Hepatocyte (in vitro differentiated cells): Measurements from ENCODE around the gene ADGRG6. TPM values are rescaled to one million over a fixed set of nuclear protein-coding genes. Genes with fewer than 3 reads are reported as not detected.

Experiments used
- DNase-seq: peaks from one replicate; pipeline ENCODE4 v3.0.0-alpha.2; 2016; ENCODE audit warnings: low spot score
- H2AFZ ChIP-seq: fragments of 200-600 bp; sonication (generic); 2 replicates; pipeline ENCODE4 v1.6.0; 2016; ENCODE audit warnings: antibody characterized with exemption, mild to moderate bottlenecking
- H3K27ac ChIP-seq: fragments of 200-600 bp; sonication (generic); 2 replicates; pipeline ENCODE4 v1.5.1; 2016; ENCODE audit warnings: mild to moderate bottlenecking
- H3K27me3 ChIP-seq: fragments of 200-600 bp; sonication (generic); 2 replicates; pipeline ENCODE4 v1.6.1; 2016
- H3K36me3 ChIP-seq: fragments of 200-600 bp; sonication (generic); replicated peaks from 2 replicates; pipeline ENCODE4 v1.5.1; 2016; ENCODE audit warnings: low read depth; ENCODE audit not compliant: insufficient read depth
- H3K4me1 ChIP-seq: fragments of 200-600 bp; sonication (generic); 2 replicates; pipeline ENCODE4 v1.5.1; 2016; ENCODE audit warnings: mild to moderate bottlenecking, moderate library complexity; ENCODE audit not compliant: insufficient read depth
- H3K4me2 ChIP-seq: fragments of 200-600 bp; sonication (generic); 2 replicates; pipeline ENCODE4 v1.6.0; 2016
- H3K4me3 ChIP-seq: fragments of 200-600 bp; sonication (generic); 2 replicates; pipeline ENCODE4 v1.5.1; 2016; ENCODE audit warnings: mild to moderate bottlenecking
- H3K79me2 ChIP-seq: fragments of 200-600 bp; sonication (generic); 2 replicates; pipeline ENCODE4 v1.6.0; 2017; ENCODE audit warnings: mild to moderate bottlenecking
- H3K9me2 ChIP-seq: fragments of 200-600 bp; sonication (generic); replicated peaks from 2 replicates; pipeline ENCODE4 v1.6.0; 2017; ENCODE audit warnings: mild to moderate bottlenecking; ENCODE audit not compliant: insufficient read depth
- H3K9me3 ChIP-seq: fragments of 200-600 bp; sonication (generic); 2 replicates; pipeline ENCODE4 v1.5.1; 2016; ENCODE audit warnings: low read depth, mild to moderate bottlenecking
- H4K20me1 ChIP-seq: fragments of 200-600 bp; sonication (generic); 2 replicates; pipeline ENCODE4 v1.6.0; 2016; ENCODE audit warnings: mild to moderate bottlenecking; ENCODE audit not compliant: insufficient read depth, poor library complexity, severe bottlenecking
- CTCF ChIP-seq: fragments of 200-600 bp; sonication (generic); IDR thresholded peaks from 2 replicates; pipeline ENCODE4 v1.5.1; 2016; ENCODE audit warnings: antibody characterized with exemption, mild to moderate bottlenecking; ENCODE audit not compliant: poor library complexity
- EZH2 ChIP-seq: fragments of 200-600 bp; sonication (generic); IDR thresholded peaks from 2 replicates; pipeline ENCODE4 v1.6.1; 2016; ENCODE audit warnings: antibody characterized with exemption, mild to moderate bottlenecking, borderline replicate concordance
- EZH2phosphoT487 ChIP-seq: fragments of 200-600 bp; sonication (generic); IDR thresholded peaks from one replicate; pipeline ENCODE4 v1.6.1; 2018; ENCODE audit warnings: antibody characterized with exemption, mild to moderate bottlenecking, low read depth, moderate library complexity; ENCODE audit not compliant: unreplicated experiment, severe bottlenecking
- WGBS: methylation state at CpG from one replicate; pipeline ENCODE4 v1.1.6; 2016; ENCODE audit warnings: low lambda C conversion rate; ENCODE audit errors: missing lambda C conversion rate; 5-methylcytosine and 5-hydroxymethylcytosine counted together
- polyA plus RNA-seq: library from polyadenylated mRNA; unstranded; fragments of >200 nt; fragmentation: Nextera tagmentation; extraction: Ambion mirVana; gene quantifications from 2 replicates; pipeline ENCODE4 v1.2.1, GENCODE V29; 2016
- total RNA-seq: library from RNA; depleted of rRNA; stranded (reverse); fragments of >200 nt; gene quantifications from 2 replicates; pipeline ENCODE4 v1.2.3, GENCODE V29; 2014

Gene ADGRG6
- total and polyA plus RNA-seq, 2 experiments from 2014 or later: 13.9 to 92.0 TPM

DNA sequence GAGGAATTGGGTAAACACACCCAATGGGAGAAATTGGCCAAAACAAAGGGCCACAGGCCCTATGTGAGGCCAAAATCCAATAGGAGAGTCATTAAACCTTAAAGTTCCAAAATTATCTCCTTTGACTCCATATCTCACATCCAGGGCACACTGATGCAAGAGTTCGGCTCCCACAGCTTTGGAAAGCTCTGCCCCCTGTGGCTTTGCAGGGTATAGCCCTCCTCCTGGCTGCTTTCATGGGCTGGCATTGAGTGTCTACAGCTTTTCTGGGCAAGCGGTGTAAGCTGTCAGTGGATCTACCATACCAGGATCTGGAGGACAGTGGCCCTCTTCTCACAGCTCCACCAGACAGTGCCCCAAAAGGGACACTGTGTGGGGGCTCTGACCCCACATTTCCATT lies 160.5 kb downstream of the ADGRG6 start:
- Histone ChIP-seq H3K4me1 (no peaks in the 10 kb centered on the region), H3K4me3 (no peak overlapping the region), H3K27ac (no peak overlapping the region), H3K9me3 (no peaks in the 10 kb centered on the region), H3K4me2 (no peak overlapping the region), H3K27me3 (no peaks in the 10 kb centered on the region), H2AFZ (no peak overlapping the region), H3K79me2 (no peaks in the 10 kb centered on the region), H3K9me2 (no peaks in the 10 kb centered on the region), H3K36me3 (no peaks in the 10 kb centered on the region), H4K20me1 (no peaks in the 10 kb centered on the region)
- DNase-seq: no peak
- TF ChIP-seq EZH2 (no peak), CTCF (peak; percentile 3)
- 97% methylated on average over 2 of the region's 2 CpGs for WGBS

DNA sequence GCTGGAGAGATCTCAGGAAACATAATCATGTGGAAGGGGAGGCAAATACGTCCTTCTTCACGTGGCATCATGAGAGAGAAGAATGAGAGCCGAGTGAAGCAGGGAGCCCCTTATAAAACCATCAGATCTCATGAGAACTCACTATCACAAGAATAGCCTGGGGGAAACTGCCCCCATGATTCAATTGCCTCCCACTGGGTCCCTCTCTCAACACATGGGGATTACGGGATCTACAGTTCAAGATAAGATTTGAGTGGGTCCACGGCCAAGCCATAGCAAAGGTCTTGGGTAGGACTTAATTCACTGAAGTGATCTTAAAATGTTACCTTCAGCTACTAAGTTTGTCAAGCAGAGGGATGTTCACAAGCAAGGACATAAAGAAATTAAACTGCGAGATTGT lies 162.2 kb downstream of the ADGRG6 start:
- WGBS: 79% methylated on average over 6 of the region's 6 CpGs
- Histone ChIP-seq H4K20me1 (no peaks in the 10 kb centered on the region), H3K79me2 (no peaks in the 10 kb centered on the region), H3K4me1 (no peaks in the 10 kb centered on the region), H3K4me3 (no peak overlapping the region), H2AFZ (no peak overlapping the region), H3K4me2 (no peak overlapping the region), H3K27me3 (no peaks in the 10 kb centered on the region), H3K27ac (no peak overlapping the region), H3K36me3 (no peaks in the 10 kb centered on the region), H3K9me2 (no peaks in the 10 kb centered on the region), H3K9me3 (no peaks in the 10 kb centered on the region)
- no peak for DNase-seq
- TF ChIP-seq CTCF (no peak), EZH2 (no peak), EZH2phosphoT487 (no peak)

GRCh38 chr6:142469220-142469619 lies 167.4 kb downstream of the ADGRG6 start:
- TF ChIP-seq CTCF (no peak), EZH2 (no peak), EZH2phosphoT487 (no peak)
- no peak overlapping the region for H3K4me3 ChIP-seq
- H3K9me3 ChIP-seq: no peaks in the 10 kb centered on the region
- no peak for DNase-seq
- no peak overlapping the region for H3K4me2 ChIP-seq
- no peaks in the 10 kb centered on the region for H3K4me1 ChIP-seq
- no peaks in the 10 kb centered on the region for H3K79me2 ChIP-seq
- 88% methylated on average over 1 of the region's 1 CpG for WGBS
- no peak overlapping the region for H2AFZ ChIP-seq
- no peaks in the 10 kb centered on the region for H4K20me1 ChIP-seq
- no peaks in the 10 kb centered on the region for H3K27me3 ChIP-seq
- no peaks in the 10 kb centered on the region for H3K36me3 ChIP-seq
- H3K27ac ChIP-seq: no peak overlapping the region
- no peaks in the 10 kb centered on the region for H3K9me2 ChIP-seq

DNA sequence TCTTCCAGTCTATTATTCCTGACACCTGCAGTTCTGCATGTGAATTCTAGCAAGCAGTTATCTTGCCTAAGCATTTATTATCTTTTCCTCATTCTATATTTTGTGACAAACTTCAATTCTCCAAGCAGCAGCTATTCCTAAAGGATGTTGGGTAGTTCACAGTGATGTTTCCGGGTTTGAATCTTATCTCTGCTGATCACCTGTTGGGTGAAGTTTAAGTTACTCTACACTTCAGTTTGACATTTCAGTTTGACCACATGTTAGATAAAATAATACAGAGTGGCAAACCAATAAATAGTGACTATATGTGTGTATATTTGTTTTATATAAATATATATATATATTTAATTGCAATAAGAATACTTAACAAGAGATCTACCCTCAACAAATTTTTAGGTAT lies 168.6 kb downstream of the ADGRG6 start:
- no peaks in the 10 kb centered on the region for H3K4me1 ChIP-seq
- H3K4me3 ChIP-seq: no peak overlapping the region
- no peak for DNase-seq
- H4K20me1 ChIP-seq: no peaks in the 10 kb centered on the region
- no peak overlapping the region for H3K27ac ChIP-seq
- 76% methylated on average over 1 of the region's 1 CpG for WGBS
- TF ChIP-seq CTCF (no peak), EZH2 (no peak), EZH2phosphoT487 (no peak)
- no peak overlapping the region for H2AFZ ChIP-seq
- no peak overlapping the region for H3K4me2 ChIP-seq
- no peaks in the 10 kb centered on the region for H3K79me2 ChIP-seq
- H3K36me3 ChIP-seq: no peaks in the 10 kb centered on the region
- H3K9me2 ChIP-seq: no peaks in the 10 kb centered on the region
- H3K27me3 ChIP-seq: no peaks in the 10 kb centered on the region
- no peaks in the 10 kb centered on the region for H3K9me3 ChIP-seq
